Chondrocyte (in vitro differentiated cells): ENCODE results near the gene IL23R. TPM values are rescaled to one million over a fixed set of nuclear protein-coding genes. Genes with fewer than 3 reads are reported as not detected.

Experiments
- DNase-seq: peaks from one replicate; pipeline ENCODE4 v3.0.0; 2021; ENCODE audit warnings: mixed read lengths, low spot score
- H3K27ac Mint-ChIP-seq: one replicate; pipeline ENCODE4 v1.8.0; 2021; ENCODE audit warnings: mild to moderate bottlenecking, moderate library complexity, mixed read lengths; ENCODE audit not compliant: unreplicated experiment
- H3K27me3 Mint-ChIP-seq: 2 replicates; pipeline ENCODE4 v1.8.0; 2021; ENCODE audit warnings: low read depth, mixed read lengths
- H3K36me3 Mint-ChIP-seq: 2 replicates; pipeline ENCODE4 v1.8.0; 2021; ENCODE audit warnings: low read depth, mixed read lengths
- H3K4me1 Mint-ChIP-seq: 2 replicates; pipeline ENCODE4 v1.8.0; 2021; ENCODE audit warnings: low read depth, mild to moderate bottlenecking, mixed read lengths
- H3K4me3 Mint-ChIP-seq: one replicate; pipeline ENCODE4 v1.8.0; 2021; ENCODE audit warnings: mild to moderate bottlenecking, moderate library complexity, mixed read lengths; ENCODE audit not compliant: unreplicated experiment
- H3K9me3 Mint-ChIP-seq: 2 replicates; pipeline ENCODE4 v1.8.0; 2021; ENCODE audit warnings: low read depth, mixed read lengths
- CTCF ChIP-seq: fragments of 200-600 bp; sonication (generic); IDR thresholded peaks from 2 replicates; pipeline ENCODE4 v1.5.0; 2021; ENCODE audit warnings: antibody characterized with exemption, mild to moderate bottlenecking, moderate library complexity
- total RNA-seq: library from RNA; stranded (reverse); gene quantifications from 3 replicates; pipeline ENCODE4 v1.2.1, GENCODE V29; 2021

IL23R gene
- total RNA-seq, 1 donor from 2014 or later: not detected

GRCh38 chr1:67149179-67149770 is 17.0 kb upstream of the IL23R start:
- Mint-ChIP-seq H3K4me3 (no peak overlapping the region), H3K36me3 (no peaks in the 10 kb centered on the region), H3K27ac (no peak overlapping the region), H3K27me3 (peaks cover 34% of the 10 kb centered on the region), H3K9me3 (no peaks in the 10 kb centered on the region), H3K4me1 (peaks cover 9% of the 10 kb centered on the region)
- TF ChIP-seq CTCF: peak; percentile 96
- DNase-seq: no peak

- no peak overlapping the region for H3K4me3 Mint-ChIP-seq
- H3K9me3 Mint-ChIP-seq: peaks cover 3% of the 10 kb centered on the region
- H3K4me1 Mint-ChIP-seq: peaks cover 9% of the 10 kb centered on the region
- no peak overlapping the region for H3K27ac Mint-ChIP-seq
- no peaks in the 10 kb centered on the region for H3K36me3 Mint-ChIP-seq
- H3K27me3 Mint-ChIP-seq: peaks cover 46% of the 10 kb centered on the region
- no peak for TF ChIP-seq CTCF
- DNase-seq: no peak
Measured at GRCh38 chr1:67150931-67151330, 15.3 kb upstream of the IL23R start.

- TF ChIP-seq CTCF: no peak
- Mint-ChIP-seq H3K36me3 (peaks cover 1% of the 10 kb centered on the region), H3K27ac (no peak overlapping the region), H3K27me3 (peaks cover 31% of the 10 kb centered on the region), H3K4me1 (no peaks in the 10 kb centered on the region), H3K4me3 (no peak overlapping the region), H3K9me3 (peaks cover 3% of the 10 kb centered on the region)
- no peak for DNase-seq
Measured at GRCh38 chr1:67158401-67158800, 7.9 kb upstream of the IL23R start.

GRCh38 chr1:67159233-67159632 is 7.0 kb upstream of the IL23R start:
- H3K27me3 Mint-ChIP-seq: peaks cover 25% of the 10 kb centered on the region
- DNase-seq: no peak
- H3K36me3 Mint-ChIP-seq: peaks cover 1% of the 10 kb centered on the region
- H3K4me1 Mint-ChIP-seq: no peaks in the 10 kb centered on the region
- no peak for TF ChIP-seq CTCF
- no peak overlapping the region for H3K4me3 Mint-ChIP-seq
- H3K9me3 Mint-ChIP-seq: peaks cover 3% of the 10 kb centered on the region
- H3K27ac Mint-ChIP-seq: no peak overlapping the region

GRCh38 chr1:67162954-67163353 is 3.3 kb upstream of the IL23R start:
- H3K4me3 Mint-ChIP-seq: no peak overlapping the region

More at GRCh38 chr1:67162954-67163353, 3.3 kb upstream of the IL23R start:
- Mint-ChIP-seq H3K36me3 (peaks cover 1% of the 10 kb centered on the region), H3K27ac (no peak overlapping the region), H3K9me3 (no peaks in the 10 kb centered on the region), H3K27me3 (peaks cover 13% of the 10 kb centered on the region), H3K4me1 (no peaks in the 10 kb centered on the region)
- no peak for DNase-seq
- TF ChIP-seq CTCF: no peak
